Glomerular visceral epithelial cell (primary cell): Measurements from ENCODE around the gene SFXN4.
"Not testable (repeated sequence)": the region's sequence is repeated elsewhere in the genome, so short reads cannot be mapped to it uniquely, and the experiment has no call there.

Experiments used
- DNase-seq: peaks from one replicate; pipeline ENCODE4 v3.0.0-alpha.2; 2016; ENCODE audit errors: extremely low spot score

The SFXN4 gene

GRCh38 chr10:119143657-119144056, 21.9 kb downstream of the SFXN4 start:
- DNase-seq, result no peak

- DNase-seq, result no peak
Observed at GRCh38 chr10:119140603-119141245, 24.8 kb downstream of the SFXN4 start.

- peak; percentile 34 for DNase-seq
Observed at GRCh38 chr10:119139464-119140067, 25.9 kb downstream of the SFXN4 start.

GRCh38 chr10:119138346-119139306, 26.9 kb downstream of the SFXN4 start:
- no peak for DNase-seq

- DNase-seq, result not testable (repeated sequence)
Observed at GRCh38 chr10:119137878-119138277, 27.6 kb downstream of the SFXN4 start.

GRCh38 chr10:119136084-119136483, 29.4 kb downstream of the SFXN4 start:
- DNase-seq, result no peak

GRCh38 chr10:119135513-119135881, 30.0 kb downstream of the SFXN4 start:
- DNase-seq, result no peak

GRCh38 chr10:119133949-119134348, 31.6 kb downstream of the SFXN4 start:
- no peak for DNase-seq

GRCh38 chr10:119132521-119133345, 32.8 kb downstream of the SFXN4 start:
- no peak for DNase-seq

GRCh38 chr10:119131512-119132240, 33.8 kb downstream of the SFXN4 start:
- peak; percentile 35 for DNase-seq

GRCh38 chr10:119129721-119130120, 35.8 kb downstream of the SFXN4 start:
- no peak for DNase-seq

GRCh38 chr10:119125942-119126341, 39.6 kb downstream of the SFXN4 start:
- no peak for DNase-seq

DNA sequence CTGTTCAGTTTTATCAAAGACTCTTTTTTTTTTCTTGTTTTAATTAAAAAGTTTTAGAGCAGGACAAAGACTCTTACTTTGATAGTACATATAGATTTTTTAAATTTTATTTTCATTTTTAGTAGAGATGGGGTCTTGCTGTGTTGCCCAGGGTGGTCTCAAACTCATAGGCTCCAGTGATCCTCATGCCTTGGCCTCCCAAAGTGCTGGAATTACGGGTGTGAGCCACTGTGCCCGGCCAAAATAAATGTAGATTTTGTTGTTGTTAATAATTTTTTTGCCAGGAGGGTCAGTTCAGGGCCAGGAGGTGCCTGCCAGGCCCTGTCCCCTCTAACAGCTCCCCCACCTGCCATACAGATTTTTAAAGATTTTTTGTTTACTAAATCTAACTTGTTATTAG, 44.6 kb downstream of the SFXN4 start:
- DNase-seq, result no peak

- DNase-seq, result peak; percentile 29
Observed at GRCh38 chr10:119120413-119120867, 45.1 kb downstream of the SFXN4 start.

- no peak for DNase-seq
Observed at GRCh38 chr10:119119400-119119799, 46.1 kb downstream of the SFXN4 start.

- no peak for DNase-seq
Observed at GRCh38 chr10:119118231-119118630, 47.3 kb downstream of the SFXN4 start.

- DNase-seq, result no peak
Observed at GRCh38 chr10:119116326-119116951, 49.1 kb downstream of the SFXN4 start.

DNA sequence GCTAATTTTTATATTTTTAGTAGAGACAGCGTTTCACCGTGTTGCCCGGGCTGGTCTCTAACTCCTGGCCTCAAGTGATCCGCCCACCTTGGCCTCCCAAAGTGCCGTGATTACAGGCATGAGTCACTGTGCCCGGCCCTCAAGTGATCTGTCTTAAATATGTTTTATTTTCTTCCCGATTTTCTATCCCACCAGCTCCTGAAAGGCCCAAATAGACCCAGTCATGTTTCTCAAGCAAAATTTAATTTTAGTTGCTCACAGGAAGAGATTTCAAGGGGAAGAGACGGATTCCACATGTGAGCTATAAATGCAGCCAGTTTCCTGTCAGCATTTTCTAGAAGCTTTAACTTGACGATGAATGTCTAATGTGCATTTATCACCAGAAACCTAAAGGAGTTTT, 49.6 kb downstream of the SFXN4 start:
- DNase-seq, result no peak

DNA sequence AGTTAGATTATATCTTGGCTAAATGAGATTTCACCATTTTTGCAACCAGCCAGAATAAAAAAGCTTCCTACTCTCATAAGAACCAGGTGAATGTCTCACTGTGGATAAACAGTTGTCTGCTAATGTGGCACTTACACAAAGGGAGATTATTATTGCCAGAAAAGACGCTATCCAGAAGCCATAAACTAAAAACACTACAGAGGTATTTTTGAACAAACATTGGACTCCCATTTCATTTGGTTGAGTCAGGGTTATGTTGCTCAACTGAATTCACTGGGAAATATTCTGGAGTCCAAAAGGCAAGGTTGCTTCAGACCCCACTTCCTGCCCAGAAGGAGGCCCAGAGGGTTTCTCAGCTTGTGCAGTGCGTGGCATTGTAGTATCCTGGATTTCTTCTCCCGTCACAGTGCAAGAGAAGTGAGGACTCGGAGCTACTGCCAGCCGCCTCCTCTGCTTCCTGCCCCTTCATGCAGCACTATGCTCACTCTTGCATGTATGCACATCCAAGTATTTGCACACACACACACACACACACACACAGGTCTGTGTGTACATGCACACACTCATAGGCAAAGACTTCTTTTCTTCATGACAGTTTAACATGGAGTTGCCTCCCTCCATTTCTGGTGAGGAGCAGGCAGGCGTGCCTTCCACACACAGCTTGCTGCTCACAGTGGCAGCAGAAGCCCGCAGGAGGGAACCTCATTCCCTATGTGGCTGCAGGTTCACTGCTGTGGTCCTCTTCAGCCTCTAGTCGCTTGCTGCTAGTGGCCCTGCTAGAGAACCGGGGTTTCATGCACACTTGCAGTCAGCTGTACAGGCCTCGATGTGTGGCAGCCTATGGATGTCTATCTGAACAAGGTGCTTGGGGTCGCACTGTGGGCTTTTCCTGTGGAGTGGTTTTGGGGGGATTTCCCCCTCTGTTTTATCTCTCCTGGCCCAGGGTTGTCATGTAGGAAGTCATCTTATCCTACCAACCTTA, 51.5 kb downstream of the SFXN4 start:
- DNase-seq, result no peak
